DMS114 treated with DMSO at 0.1 percent for 48 hours (cell line): Measurements from ENCODE around the gene TRAK1.
A peak's percentile ranks its signal among the peaks of the same experiment; 100 is the strongest.

Experiments used
- DNase-seq: peaks from one replicate; lab custom pipeline; 2025; ENCODE audit not compliant: unreplicated experiment; lab: John Stamatoyannopoulos, UW

TRAK1 gene

GRCh38 chr3:42176242-42177034 lies 85.3 kb downstream of the TRAK1 start:
- no peak for DNase-seq

- no peak for DNase-seq
Measured at GRCh38 chr3:42177068-42177800, 86.1 kb downstream of the TRAK1 start.

- DNase-seq: no peak
Measured at GRCh38 chr3:42177801-42178150, 86.6 kb downstream of the TRAK1 start.

- no peak for DNase-seq
Measured at GRCh38 chr3:42179110-42179725, 88.1 kb downstream of the TRAK1 start.

GRCh38 chr3:42180901-42181300 lies 89.7 kb downstream of the TRAK1 start:
- DNase-seq: no peak

GRCh38 chr3:42182555-42182954 lies 91.4 kb downstream of the TRAK1 start:
- no peak for DNase-seq

GRCh38 chr3:42183991-42184632 lies 93.0 kb downstream of the TRAK1 start:
- DNase-seq: no peak

- no peak for DNase-seq
Measured at GRCh38 chr3:42184651-42185443, 93.7 kb downstream of the TRAK1 start.

- DNase-seq: no peak
Measured at GRCh38 chr3:42187936-42188335, 96.8 kb downstream of the TRAK1 start.

- DNase-seq: no peak
Measured at GRCh38 chr3:42188376-42188775, 97.2 kb downstream of the TRAK1 start.

- DNase-seq: no peak
Measured at GRCh38 chr3:42189001-42189460, 97.9 kb downstream of the TRAK1 start.

GRCh38 chr3:42189736-42190135 lies 98.6 kb downstream of the TRAK1 start:
- no peak for DNase-seq

GRCh38 chr3:42190701-42191442 lies 99.7 kb downstream of the TRAK1 start:
- DNase-seq: peak; percentile 9

- DNase-seq: no peak
Measured at GRCh38 chr3:42191443-42191747, 100.2 kb downstream of the TRAK1 start.

GRCh38 chr3:42192334-42193200 lies 101.4 kb downstream of the TRAK1 start:
- no peak for DNase-seq

- no peak for DNase-seq
Measured at GRCh38 chr3:42194943-42195510, 103.9 kb downstream of the TRAK1 start.

- no peak for DNase-seq
Measured at GRCh38 chr3:42195879-42196330, 104.7 kb downstream of the TRAK1 start.

GRCh38 chr3:42198709-42199108 lies 107.6 kb downstream of the TRAK1 start:
- no peak for DNase-seq
